Umbilical cord (tissue), 2 donors: ENCODE measurements around the gene JMJD1C. TPM values are rescaled to one million over a fixed set of nuclear protein-coding genes. Genes with fewer than 3 reads are reported as not detected.
"Not testable (repeated sequence)": the region's sequence is repeated elsewhere in the genome, so short reads cannot be mapped to it uniquely, and the experiment has no call there.

ENCODE experiments used
- DNase-seq: peaks from one replicate; pipeline ENCODE4 v3.0.0-alpha.2; 2015; ENCODE audit warnings: low spot score
- total RNA-seq: library from RNA; depleted of rRNA; stranded (reverse); fragments of >200 nt; gene quantifications from one replicate; pipeline ENCODE4 v1.2.3, GENCODE V29; 2014; ENCODE audit warnings: low replicate concordance; ENCODE audit not compliant: insufficient read depth

Gene JMJD1C
- total RNA-seq, 1 donor from 2014 or later: 80.7 TPM

- no peak for DNase-seq
Observed at GRCh38 chr10:63364918-63365317, 100.9 kb downstream of the JMJD1C start.

- no peak for DNase-seq
Observed at GRCh38 chr10:63363951-63364350, 101.8 kb downstream of the JMJD1C start.

GRCh38 chr10:63355682-63356081, 110.1 kb downstream of the JMJD1C start:
- DNase-seq: no peak

- no peak for DNase-seq
Observed at GRCh38 chr10:63352976-63353375, 112.8 kb downstream of the JMJD1C start.

GRCh38 chr10:63348245-63348850, 117.4 kb downstream of the JMJD1C start:
- DNase-seq: no peak

- DNase-seq: no peak
Observed at GRCh38 chr10:63346015-63346441, 119.7 kb downstream of the JMJD1C start.

GRCh38 chr10:63344269-63344668, 121.5 kb downstream of the JMJD1C start:
- no peak for DNase-seq

- no peak for DNase-seq
Observed at GRCh38 chr10:63343476-63343875, 122.3 kb downstream of the JMJD1C start.

- DNase-seq: not testable (repeated sequence)
Observed at GRCh38 chr10:63339640-63340039, 126.1 kb downstream of the JMJD1C start.

GRCh38 chr10:63337455-63338251, 128.1 kb downstream of the JMJD1C start:
- DNase-seq: no peak

GRCh38 chr10:63331586-63331985, 134.2 kb downstream of the JMJD1C start:
- no peak for DNase-seq

- no peak for DNase-seq
Observed at GRCh38 chr10:63324495-63324854, 141.3 kb downstream of the JMJD1C start.

GRCh38 chr10:63323701-63324494, 141.9 kb downstream of the JMJD1C start:
- DNase-seq: no peak

GRCh38 chr10:63320683-63321082, 145.1 kb downstream of the JMJD1C start:
- no peak for DNase-seq

- DNase-seq: no peak
Observed at GRCh38 chr10:63319231-63319630, 146.5 kb downstream of the JMJD1C start.

GRCh38 chr10:63318491-63318890, 147.3 kb downstream of the JMJD1C start:
- DNase-seq: no peak

- DNase-seq: no peak
Observed at GRCh38 chr10:63314020-63314419, 151.8 kb downstream of the JMJD1C start.

GRCh38 chr10:63313066-63313717, 152.6 kb downstream of the JMJD1C start:
- DNase-seq: no peak

GRCh38 chr10:63308628-63309027, 157.1 kb downstream of the JMJD1C start:
- DNase-seq: no peak

GRCh38 chr10:63304146-63304545, 161.6 kb downstream of the JMJD1C start:
- DNase-seq: no peak

GRCh38 chr10:63300801-63301200, 165.0 kb downstream of the JMJD1C start:
- DNase-seq: no peak

- DNase-seq: no peak
Observed at GRCh38 chr10:63297941-63298340, 167.8 kb downstream of the JMJD1C start.
